Measurements from ENCODE around the gene TMEM225.
"Not testable (repeated sequence)": the region's sequence is repeated elsewhere in the genome, so short reads cannot be mapped to it uniquely, and the experiment has no call there.

The TMEM225 gene, protein sequence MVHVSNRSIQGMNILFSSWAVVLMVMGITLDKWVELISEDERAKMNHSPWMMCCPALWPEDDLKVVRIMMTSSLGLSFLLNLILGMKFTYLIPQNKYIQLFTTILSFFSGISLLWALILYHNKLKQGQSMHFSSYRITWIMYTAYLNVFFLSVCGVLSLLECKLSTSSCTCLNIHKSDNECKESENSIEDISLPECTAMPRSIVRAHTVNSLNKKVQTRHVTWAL

DNA sequence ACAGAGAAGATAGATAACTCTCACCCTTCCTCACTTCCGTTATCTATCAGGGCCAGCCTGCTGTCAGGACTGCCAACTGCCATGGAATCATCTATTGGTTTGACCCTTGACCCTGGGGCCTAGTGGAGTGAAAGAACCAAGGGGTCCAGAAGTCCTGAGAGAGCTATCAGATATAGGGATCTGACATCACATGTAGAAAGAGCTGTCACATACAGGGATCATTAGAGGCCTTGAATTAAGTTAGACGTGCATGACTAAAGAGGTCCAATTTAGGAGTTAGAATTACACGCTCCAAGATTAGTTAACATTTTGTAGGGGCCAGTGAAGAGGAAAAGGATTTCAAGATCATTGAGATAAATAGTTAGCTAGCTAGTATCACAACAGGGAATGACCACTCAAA lies at the start of gene TMEM225:
Gene TMEM225 (minus strand): TSS at position 101 of the 400 bp plus-strand sequence. CDS start 245 bp downstream, outside the sequence.
- FAIRE-seq = no peak
- DNase-seq (ENCODE audit: insufficient read length, low spot score) = no peak

DNA sequence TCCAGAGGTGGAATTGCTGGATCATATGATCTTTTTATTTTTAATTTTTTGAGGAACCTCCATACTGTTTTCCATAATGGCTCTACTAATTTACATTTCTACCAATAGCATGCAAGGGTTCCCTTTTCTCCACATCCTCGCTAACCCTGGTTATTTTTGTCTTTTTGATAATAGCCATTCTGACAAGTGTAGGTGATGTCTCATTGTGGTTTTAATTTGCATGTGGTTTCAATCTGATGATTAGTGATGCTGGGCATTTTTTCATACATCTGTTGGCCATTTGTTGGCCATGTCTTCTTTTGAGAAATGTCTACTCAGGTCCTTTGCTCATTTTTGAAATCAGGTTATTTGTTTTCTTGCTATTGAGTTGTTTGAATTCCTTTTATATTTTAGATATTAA lies 38.6 kb upstream of the TMEM225 start:
- FAIRE-seq (no peak), DNase-seq (ENCODE audit: insufficient read length, low spot score) (no peak)
- no peak for TF ChIP-seq POLR2A (IDR thresholded peaks at IDR 0.05; ENCODE audit: low read depth, low read length)

More for the DNA sequence above, at the start of gene TMEM225:
- no peak for TF ChIP-seq POLR2A (IDR thresholded peaks at IDR 0.05; ENCODE audit: low read depth, low read length)

DNA sequence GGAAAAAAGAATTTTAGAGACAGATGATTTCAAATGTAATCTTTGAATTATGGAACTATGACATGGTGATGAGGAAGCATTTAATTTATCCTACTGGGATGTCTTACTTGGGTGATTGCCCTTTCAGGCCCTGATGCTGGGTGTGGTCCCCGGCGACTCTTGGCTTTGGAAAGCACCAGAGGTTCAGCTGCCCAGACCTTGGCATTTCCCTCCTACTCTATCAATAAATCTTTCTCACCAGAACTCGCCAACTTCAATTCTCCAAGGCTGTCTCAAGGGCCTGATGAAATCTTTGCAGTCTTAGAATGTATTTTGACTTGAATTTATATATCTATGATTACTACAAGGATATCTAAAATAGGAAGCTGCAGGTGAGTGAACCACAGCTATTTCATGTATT lies 35.5 kb upstream of the TMEM225 start:
- no peak for FAIRE-seq

DNA sequence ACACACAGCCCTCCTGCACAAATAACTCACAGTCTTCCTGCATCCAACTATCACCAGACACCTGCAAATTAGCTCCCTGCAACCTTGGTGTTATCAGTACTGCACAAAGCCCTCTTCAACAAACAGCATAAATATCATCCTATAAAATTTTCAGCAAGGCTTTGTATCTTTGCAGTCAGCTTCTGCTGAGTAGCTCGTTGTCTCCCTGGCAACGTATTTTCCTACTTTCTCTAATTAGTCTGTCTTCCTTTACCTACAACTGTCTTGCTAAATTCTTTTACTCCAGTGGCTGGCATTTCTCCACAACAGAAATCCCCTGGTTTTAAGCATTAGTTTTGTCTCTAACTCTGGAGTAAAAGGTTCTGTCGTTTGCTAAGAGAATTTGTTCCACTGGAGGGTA lies 20.4 kb upstream of the TMEM225 start:
- DNase-seq (ENCODE audit: insufficient read length, low spot score) = no peak
- TF ChIP-seq POLR2A (IDR thresholded peaks at IDR 0.05; ENCODE audit: low read depth, low read length) = no peak
- no peak for FAIRE-seq

More for the DNA sequence above, 35.5 kb upstream of the TMEM225 start:
- TF ChIP-seq POLR2A (IDR thresholded peaks at IDR 0.05; ENCODE audit: low read depth, low read length) = no peak
- no peak for DNase-seq (ENCODE audit: insufficient read length, low spot score)

DNA sequence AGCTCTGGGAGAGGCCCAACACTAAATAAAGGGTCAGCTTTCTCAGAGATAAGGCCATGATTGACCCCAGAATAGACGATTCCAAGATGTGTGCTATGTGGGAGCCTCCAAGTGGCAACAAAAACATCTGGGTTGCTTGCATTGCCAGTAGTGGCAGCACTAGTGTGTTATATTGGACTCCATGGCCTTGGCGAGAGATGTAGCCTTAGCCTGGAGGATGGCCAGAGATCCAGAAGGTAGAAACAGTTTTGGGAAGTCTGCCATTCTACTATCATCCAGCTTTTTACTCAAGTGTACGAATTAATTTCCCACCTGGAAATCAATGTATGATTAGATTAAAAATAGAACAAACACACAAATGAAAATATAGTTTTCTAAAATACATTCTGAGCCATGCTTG lies 19.5 kb upstream of the TMEM225 start:
- no peak for TF ChIP-seq POLR2A (IDR thresholded peaks at IDR 0.05; ENCODE audit: low read depth, low read length)
- FAIRE-seq = no peak
- DNase-seq (ENCODE audit: insufficient read length, low spot score) = no peak

DNA sequence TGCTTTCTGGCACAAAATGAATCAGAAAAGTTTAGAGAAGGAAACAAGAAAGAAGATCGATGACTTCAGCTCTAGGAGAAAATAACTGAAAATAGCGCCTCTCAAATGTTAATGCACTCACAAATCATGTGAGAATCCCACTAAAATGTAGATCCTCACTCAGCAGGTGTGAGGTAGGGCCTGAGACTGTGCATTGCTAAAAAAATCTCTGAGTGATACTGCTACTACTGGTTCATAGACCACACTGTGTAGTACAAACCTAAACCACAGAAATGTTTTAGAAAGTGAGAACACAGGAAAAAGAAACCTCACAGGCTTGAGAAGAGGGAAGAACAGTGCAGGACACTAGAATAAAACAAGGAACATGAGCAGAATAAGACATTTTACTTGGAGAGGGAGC lies 18.5 kb upstream of the TMEM225 start:
- no peak for DNase-seq (ENCODE audit: insufficient read length, low spot score)
- no peak for FAIRE-seq
- no peak for TF ChIP-seq POLR2A (IDR thresholded peaks at IDR 0.05; ENCODE audit: low read depth, low read length)

DNA sequence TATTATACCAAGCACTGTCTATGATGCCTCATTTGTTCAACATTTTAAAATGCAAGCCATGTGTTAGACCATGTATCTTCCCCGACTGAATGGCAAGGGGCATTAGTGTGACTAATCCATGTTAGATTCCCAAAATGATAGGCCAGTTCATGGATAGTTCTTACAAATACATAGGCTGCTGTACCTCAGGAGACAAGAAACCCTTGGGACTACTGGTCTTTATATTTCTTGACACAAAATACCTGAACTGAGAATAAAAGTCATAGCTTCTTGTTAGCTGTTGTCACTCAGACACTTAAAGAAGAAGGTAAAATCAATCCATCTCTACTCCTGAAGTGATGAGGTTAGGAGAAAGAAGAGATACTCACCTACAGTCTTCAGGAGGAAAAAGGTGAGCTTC lies 16.4 kb upstream of the TMEM225 start, which contains the start of gene OR8D4:
Gene OR8D4 (plus strand): TSS at position 301 of the 400 bp plus-strand sequence. CDS start 4,265 bp downstream, outside the sequence.
- FAIRE-seq = no peak
- no peak for TF ChIP-seq POLR2A (IDR thresholded peaks at IDR 0.05; ENCODE audit: low read depth, low read length)
- DNase-seq (ENCODE audit: insufficient read length, low spot score) = no peak

DNA sequence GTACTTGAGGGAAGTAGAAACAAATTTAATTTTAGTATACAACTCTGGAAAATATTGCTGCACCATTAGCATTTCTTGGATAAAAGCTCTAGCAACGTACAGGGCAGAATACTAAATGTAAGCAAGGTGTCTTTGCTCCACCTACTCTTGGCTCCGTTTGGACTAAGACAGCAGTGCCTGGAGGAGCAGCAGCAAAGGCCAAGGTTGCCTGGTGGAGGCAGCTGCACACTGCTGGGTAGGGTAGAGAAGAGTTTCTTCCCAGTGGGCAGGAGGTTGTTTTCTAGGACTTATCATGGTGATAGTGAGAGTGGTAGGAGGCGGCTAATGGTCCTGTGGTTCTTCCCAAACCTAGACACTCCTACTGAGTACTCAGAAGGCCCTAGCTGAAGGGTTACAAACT lies 14.3 kb upstream of the TMEM225 start:
- DNase-seq (ENCODE audit: insufficient read length, low spot score) (no peak), FAIRE-seq (no peak)
- TF ChIP-seq POLR2A (IDR thresholded peaks at IDR 0.05; ENCODE audit: low read depth, low read length) = no peak

DNA sequence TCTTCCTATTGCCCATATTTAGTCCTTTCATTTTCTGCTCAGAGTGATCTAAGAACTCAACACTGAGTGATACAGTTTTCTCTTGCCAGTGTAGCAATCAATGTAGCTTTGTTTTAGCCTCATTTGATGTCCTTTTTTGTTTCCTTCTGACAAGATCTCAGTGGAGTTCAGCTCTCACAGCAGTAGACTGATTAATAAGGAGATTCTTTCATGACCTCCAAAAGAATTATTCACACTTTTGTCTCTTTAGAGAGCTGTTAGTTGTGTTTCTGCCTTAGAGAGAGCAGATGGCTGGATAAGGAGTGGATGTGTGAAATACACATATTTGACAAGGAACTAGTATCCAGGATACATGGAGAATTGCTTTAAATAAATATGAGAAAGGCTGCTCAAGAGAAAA lies 6.6 kb upstream of the TMEM225 start:
- TF ChIP-seq POLR2A (IDR thresholded peaks at IDR 0.05; ENCODE audit: low read depth, low read length) = no peak
- DNase-seq (ENCODE audit: insufficient read length, low spot score) (no peak), FAIRE-seq (no peak)

DNA sequence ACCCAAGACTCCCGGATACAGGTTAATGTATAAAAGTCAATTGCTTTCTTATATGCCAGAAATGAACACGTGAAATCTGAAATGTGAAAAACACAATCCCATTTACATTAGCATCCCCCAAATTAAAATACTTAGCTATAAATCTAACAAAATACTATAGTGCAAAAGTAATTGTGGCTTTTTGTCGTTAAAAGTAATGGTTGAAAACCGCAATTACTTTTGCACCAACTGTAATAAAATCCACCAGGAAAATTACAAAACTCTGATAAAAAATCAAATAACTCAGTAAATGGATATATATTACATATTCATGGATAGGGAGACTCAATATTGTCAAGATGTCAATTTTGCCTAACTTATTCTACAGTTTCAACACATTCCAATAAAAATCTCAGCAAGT lies 4.6 kb downstream of the TMEM225 start:
- DNase-seq (ENCODE audit: insufficient read length, low spot score) (no peak), FAIRE-seq (no peak)
- no peak for TF ChIP-seq POLR2A (IDR thresholded peaks at IDR 0.05; ENCODE audit: low read depth, low read length)

DNA sequence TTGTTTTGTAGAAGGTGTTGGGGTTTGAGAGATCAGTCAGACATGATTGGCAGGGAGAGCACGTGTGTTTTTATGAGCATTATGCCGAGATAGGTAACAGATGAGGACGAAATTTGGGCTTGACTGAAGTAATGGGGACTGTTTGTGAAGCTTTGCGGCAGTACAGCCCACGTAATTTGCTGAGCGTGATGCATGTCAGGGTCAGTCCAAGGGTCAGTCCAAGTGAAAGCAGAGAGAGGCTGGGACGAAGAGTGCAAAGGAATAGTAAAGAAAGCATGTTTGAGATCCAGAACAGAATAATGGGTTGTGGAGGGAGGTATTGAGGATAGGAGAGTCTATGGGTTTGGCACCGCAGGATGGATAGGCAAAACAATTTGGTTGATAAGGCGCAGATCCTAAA lies 17.7 kb downstream of the TMEM225 start:
- not testable (repeated sequence) for DNase-seq (ENCODE audit: insufficient read length, low spot score); FAIRE-seq

DNA sequence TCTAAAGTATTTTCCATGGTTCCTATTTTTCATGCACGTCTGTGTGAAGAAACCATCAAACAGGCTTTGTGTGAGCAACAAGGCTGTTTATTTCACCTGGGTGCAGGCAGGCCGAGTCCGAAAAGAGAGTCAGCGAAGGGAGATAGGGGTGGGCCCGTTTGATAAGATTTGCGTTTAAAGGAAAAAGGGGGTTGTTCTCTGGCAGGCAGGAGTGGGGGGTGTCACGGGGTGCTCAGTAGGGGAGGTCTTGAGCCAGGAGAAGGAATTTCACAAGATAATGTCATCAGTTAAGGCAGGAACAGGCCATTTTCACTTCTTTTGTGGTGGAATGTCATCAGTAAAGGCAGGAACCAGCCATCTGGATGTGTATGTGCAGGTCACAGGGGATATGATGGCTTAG lies 20.2 kb downstream of the TMEM225 start:
- DNase-seq (ENCODE audit: insufficient read length, low spot score); FAIRE-seq: not testable (repeated sequence)

DNA sequence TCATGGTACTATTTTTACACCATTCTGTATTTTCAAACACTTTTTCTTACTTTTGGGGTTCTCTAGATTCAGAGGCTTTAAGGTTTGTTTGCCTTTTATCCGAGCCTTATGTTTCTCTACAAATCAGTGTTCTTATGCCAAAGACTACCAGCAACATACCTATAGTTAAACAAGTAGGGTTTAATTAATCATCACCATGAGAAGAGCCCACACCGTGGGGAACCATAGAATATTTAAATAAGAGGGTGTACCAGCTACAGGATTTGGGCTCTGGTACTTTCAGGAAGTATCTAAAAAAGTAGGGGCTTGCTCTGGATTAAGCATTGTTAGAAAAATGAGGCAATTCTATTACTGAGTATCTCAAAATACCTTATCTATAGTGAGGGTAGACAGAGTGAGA lies 25.7 kb downstream of the TMEM225 start:
- DNase-seq (ENCODE audit: insufficient read length, low spot score) (no peak), FAIRE-seq (no peak)

DNA sequence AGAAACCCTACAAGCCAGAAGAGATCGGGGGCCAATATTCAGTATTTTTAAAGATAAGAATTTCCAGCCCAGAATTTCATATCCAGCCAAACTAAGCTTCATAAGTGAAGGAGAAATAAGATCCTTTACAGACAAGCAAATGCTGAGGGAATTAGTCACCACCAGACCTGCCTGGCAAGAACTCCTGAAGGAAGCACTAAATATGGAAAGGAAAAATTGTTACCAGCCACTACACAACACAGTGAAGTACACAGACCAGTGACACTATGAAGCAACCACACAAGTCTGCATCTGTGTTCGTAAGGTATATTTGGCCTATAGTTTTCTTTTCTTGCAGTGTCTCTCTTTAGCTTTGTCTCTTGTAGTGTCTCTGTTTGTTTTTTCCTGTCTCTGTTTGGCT lies 29.0 kb downstream of the TMEM225 start:
- TF ChIP-seq POLR2A (IDR thresholded peaks at IDR 0.05; ENCODE audit: low read depth, low read length) = no peak
- FAIRE-seq (no peak), DNase-seq (ENCODE audit: insufficient read length, low spot score) (no peak)

More for the DNA sequence above, 25.7 kb downstream of the TMEM225 start:
- no peak for TF ChIP-seq POLR2A (IDR thresholded peaks at IDR 0.05; ENCODE audit: low read depth, low read length)

DNA sequence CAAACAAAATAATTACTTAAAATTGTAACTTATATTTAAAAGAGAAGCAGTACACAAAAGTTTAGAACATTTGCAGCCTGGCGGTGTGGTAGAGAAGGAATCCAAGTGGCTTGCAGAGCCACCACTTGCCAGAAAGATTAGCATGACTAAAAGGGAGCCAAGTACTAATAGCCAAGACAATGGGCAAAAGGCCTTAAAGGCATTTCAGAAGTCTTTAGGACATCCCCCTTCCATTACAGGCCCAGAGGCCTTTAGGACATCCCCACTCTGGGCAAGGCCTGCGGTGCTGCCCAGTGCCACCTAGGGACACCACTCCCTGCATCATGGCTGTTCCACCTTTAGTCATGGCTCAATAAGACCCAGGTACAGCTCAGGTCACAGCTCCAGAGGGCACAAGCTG lies 32.4 kb downstream of the TMEM225 start:
- FAIRE-seq (no peak), DNase-seq (ENCODE audit: insufficient read length, low spot score) (no peak)
- TF ChIP-seq POLR2A (IDR thresholded peaks at IDR 0.05; ENCODE audit: low read depth, low read length) = no peak

DNA sequence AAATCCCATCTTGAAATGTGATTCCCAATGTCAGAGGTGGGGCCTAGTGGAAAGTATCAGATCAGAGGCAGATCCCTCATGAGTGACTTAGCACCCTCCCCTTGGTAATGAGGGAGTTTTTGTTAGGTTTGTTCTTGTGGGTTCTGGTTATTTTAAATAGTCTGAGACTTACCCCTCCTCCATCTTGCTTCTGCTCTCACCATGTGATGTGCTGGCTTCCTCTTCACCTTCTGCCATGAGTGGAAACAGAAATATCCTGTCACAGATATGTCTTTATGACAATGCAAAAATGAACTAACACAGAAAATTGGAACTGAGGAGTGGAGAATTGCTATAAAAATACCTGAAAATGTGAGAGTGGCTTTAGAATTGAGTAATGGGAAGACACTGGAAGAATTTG lies 33.1 kb downstream of the TMEM225 start:
- DNase-seq (ENCODE audit: insufficient read length, low spot score) (no peak), FAIRE-seq (no peak)
- no peak for TF ChIP-seq POLR2A (IDR thresholded peaks at IDR 0.05; ENCODE audit: low read depth, low read length)
